ENCODE data around the gene HLA-B.

Gene HLA-B

GRCh38 chr6:31350196-31351032 is 6.6 kb downstream of the HLA-B start:
- H3K9me3 ChIP-seq (ENCODE audit: control insufficient read depth, low read depth, low read length), result no peaks in the 10 kb centered on the region
- H3K36me3 ChIP-seq (ENCODE audit: control insufficient read depth, low read depth, low read length), result peaks cover 4% of the 10 kb centered on the region
- H3K27ac ChIP-seq (ENCODE audit: low read length), result no peak overlapping the region
- no peak overlapping the region for H3K9ac ChIP-seq (ENCODE audit: low read length)
- no peak overlapping the region for H3K4me3 ChIP-seq (ENCODE audit: low read length)
- peaks cover 4% of the 10 kb centered on the region for H3K4me1 ChIP-seq (ENCODE audit: control insufficient read depth, low read depth, low read length)
- H3K27me3 ChIP-seq (ENCODE audit: control insufficient read depth, insufficient read depth, low read length), result peaks cover 13% of the 10 kb centered on the region

DNA sequence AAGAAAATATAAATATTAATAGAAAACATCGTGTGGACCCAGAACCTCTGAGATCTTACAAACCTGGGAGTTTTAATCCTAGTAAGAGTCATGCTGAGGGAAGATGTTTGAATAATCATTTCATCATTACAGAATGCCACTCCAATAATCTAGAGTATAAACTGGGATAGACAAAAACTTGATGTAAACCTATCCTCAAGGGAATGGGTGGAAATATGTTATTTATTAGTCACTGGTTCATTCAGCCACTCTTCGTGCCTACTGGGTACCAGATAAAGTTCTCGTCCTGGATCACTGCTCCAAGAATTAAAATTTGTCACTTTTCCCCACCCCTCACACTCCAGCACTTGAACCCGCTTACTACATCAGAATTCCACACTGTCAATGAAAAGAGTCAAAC is 7.7 kb downstream of the HLA-B start:
- H3K9me3 ChIP-seq (ENCODE audit: control insufficient read depth, low read depth, low read length), result no peaks in the 10 kb centered on the region
- H3K27me3 ChIP-seq (ENCODE audit: control insufficient read depth, insufficient read depth, low read length), result peaks cover 3% of the 10 kb centered on the region
- no peak overlapping the region for H3K27ac ChIP-seq (ENCODE audit: low read length)
- peaks cover 4% of the 10 kb centered on the region for H3K4me1 ChIP-seq (ENCODE audit: control insufficient read depth, low read depth, low read length)
- H3K36me3 ChIP-seq (ENCODE audit: control insufficient read depth, low read depth, low read length), result peaks cover 4% of the 10 kb centered on the region
- no peak overlapping the region for H3K9ac ChIP-seq (ENCODE audit: low read length)
- H3K4me3 ChIP-seq (ENCODE audit: low read length), result no peak overlapping the region

- H3K27ac ChIP-seq (ENCODE audit: low read length), result no peak overlapping the region
- no peaks in the 10 kb centered on the region for H3K27me3 ChIP-seq (ENCODE audit: control insufficient read depth, insufficient read depth, low read length)
- H3K36me3 ChIP-seq (ENCODE audit: control insufficient read depth, low read depth, low read length), result no peaks in the 10 kb centered on the region
- H3K9ac ChIP-seq (ENCODE audit: low read length), result no peak overlapping the region
- no peaks in the 10 kb centered on the region for H3K9me3 ChIP-seq (ENCODE audit: control insufficient read depth, low read depth, low read length)
- peaks cover 4% of the 10 kb centered on the region for H3K4me1 ChIP-seq (ENCODE audit: control insufficient read depth, low read depth, low read length)
- H3K4me3 ChIP-seq (ENCODE audit: low read length), result no peak overlapping the region
These were observed 11.8 kb downstream of the HLA-B start for GRCh38 chr6:31345026-31345730.

DNA sequence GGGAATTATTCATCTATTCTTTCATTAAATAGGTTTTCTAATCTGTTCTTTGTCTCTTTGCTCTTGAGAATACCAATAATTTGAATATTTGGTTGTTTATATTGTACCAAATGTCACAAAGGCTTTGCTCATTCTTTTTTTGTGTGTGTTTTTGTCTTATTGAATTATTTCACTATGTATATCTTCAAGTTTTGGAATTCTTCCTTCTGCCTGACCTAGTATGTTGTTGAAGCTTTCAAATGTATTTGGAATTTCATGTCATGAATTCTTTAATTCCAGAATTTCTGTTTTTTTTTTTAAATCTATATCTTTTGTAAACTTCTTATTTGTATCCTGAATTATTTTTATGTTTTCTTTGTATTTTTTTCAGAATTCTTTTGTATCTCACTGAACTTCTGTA is 16.8 kb downstream of the HLA-B start:
- no peak overlapping the region for H3K27ac ChIP-seq (ENCODE audit: low read length)
- H3K4me1 ChIP-seq (ENCODE audit: control insufficient read depth, low read depth, low read length), result no peaks in the 10 kb centered on the region
- H3K4me3 ChIP-seq (ENCODE audit: low read length), result no peak overlapping the region
- no peaks in the 10 kb centered on the region for H3K9me3 ChIP-seq (ENCODE audit: control insufficient read depth, low read depth, low read length)
- H3K36me3 ChIP-seq (ENCODE audit: control insufficient read depth, low read depth, low read length), result no peaks in the 10 kb centered on the region
- H3K27me3 ChIP-seq (ENCODE audit: control insufficient read depth, insufficient read depth, low read length), result no peaks in the 10 kb centered on the region
- no peak overlapping the region for H3K9ac ChIP-seq (ENCODE audit: low read length)

GRCh38 chr6:31339210-31339609 is 17.8 kb downstream of the HLA-B start:
- Histone ChIP-seq H3K27me3 (ENCODE audit: control insufficient read depth, insufficient read depth, low read length) (no peaks in the 10 kb centered on the region), H3K36me3 (ENCODE audit: control insufficient read depth, low read depth, low read length) (no peaks in the 10 kb centered on the region), H3K9ac (ENCODE audit: low read length) (no peak overlapping the region), H3K9me3 (ENCODE audit: control insufficient read depth, low read depth, low read length) (no peaks in the 10 kb centered on the region), H3K4me3 (ENCODE audit: low read length) (no peak overlapping the region), H3K27ac (ENCODE audit: low read length) (no peak overlapping the region), H3K4me1 (ENCODE audit: control insufficient read depth, low read depth, low read length) (no peaks in the 10 kb centered on the region)

DNA sequence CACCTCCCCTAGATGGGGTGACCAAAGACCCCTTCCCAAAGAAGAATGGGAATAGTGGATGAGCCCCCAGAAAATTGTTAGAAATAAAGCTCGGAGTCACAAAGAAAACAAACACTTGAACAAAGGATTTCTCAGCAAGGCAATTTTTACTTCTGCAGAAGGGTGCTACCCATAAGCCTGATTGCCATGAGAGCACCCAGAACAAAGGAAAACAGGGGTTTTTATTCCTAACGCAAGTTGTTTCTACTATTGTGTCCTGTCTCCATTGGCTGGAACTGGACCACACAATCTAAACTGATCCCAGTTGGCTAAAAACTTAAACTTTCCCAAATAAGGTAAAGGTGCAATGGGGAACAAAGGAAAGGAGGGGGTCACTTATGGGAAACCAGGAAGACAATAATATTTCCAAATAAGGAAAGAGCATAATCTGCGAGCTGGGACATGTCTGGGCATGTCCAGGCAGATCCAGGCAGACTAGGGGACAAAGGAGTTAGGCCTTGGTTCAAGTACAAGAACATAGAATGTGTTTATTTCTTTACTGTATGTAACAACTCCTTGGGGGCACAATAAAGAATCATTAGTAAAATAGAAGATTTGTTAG is 20.0 kb downstream of the HLA-B start:
- no peak overlapping the region for H3K9ac ChIP-seq (ENCODE audit: low read length)
- no peak overlapping the region for H3K4me3 ChIP-seq (ENCODE audit: low read length)
- no peaks in the 10 kb centered on the region for H3K4me1 ChIP-seq (ENCODE audit: control insufficient read depth, low read depth, low read length)
- no peaks in the 10 kb centered on the region for H3K36me3 ChIP-seq (ENCODE audit: control insufficient read depth, low read depth, low read length)
- H3K27me3 ChIP-seq (ENCODE audit: control insufficient read depth, insufficient read depth, low read length), result no peaks in the 10 kb centered on the region
- H3K27ac ChIP-seq (ENCODE audit: low read length), result no peak overlapping the region
- H3K9me3 ChIP-seq (ENCODE audit: control insufficient read depth, low read depth, low read length), result no peaks in the 10 kb centered on the region

GRCh38 chr6:31332637-31333602 is 24.1 kb downstream of the HLA-B start:
- no peaks in the 10 kb centered on the region for H3K27me3 ChIP-seq (ENCODE audit: control insufficient read depth, insufficient read depth, low read length)
- no peaks in the 10 kb centered on the region for H3K36me3 ChIP-seq (ENCODE audit: control insufficient read depth, low read depth, low read length)
- H3K4me1 ChIP-seq (ENCODE audit: control insufficient read depth, low read depth, low read length), result no peaks in the 10 kb centered on the region
- peaks cover 6% of the 10 kb centered on the region for H3K9me3 ChIP-seq (ENCODE audit: control insufficient read depth, low read depth, low read length)
- H3K4me3 ChIP-seq (ENCODE audit: low read length), result no peak overlapping the region
- H3K27ac ChIP-seq (ENCODE audit: low read length), result no peak overlapping the region
- no peak overlapping the region for H3K9ac ChIP-seq (ENCODE audit: low read length)

- no peak overlapping the region for H3K9ac ChIP-seq (ENCODE audit: low read length)
- H3K9me3 ChIP-seq (ENCODE audit: control insufficient read depth, low read depth, low read length), result peaks cover 10% of the 10 kb centered on the region
- H3K4me3 ChIP-seq (ENCODE audit: low read length), result no peak overlapping the region
- no peak overlapping the region for H3K27ac ChIP-seq (ENCODE audit: low read length)
- H3K4me1 ChIP-seq (ENCODE audit: control insufficient read depth, low read depth, low read length), result no peaks in the 10 kb centered on the region
- no peaks in the 10 kb centered on the region for H3K36me3 ChIP-seq (ENCODE audit: control insufficient read depth, low read depth, low read length)
- H3K27me3 ChIP-seq (ENCODE audit: control insufficient read depth, insufficient read depth, low read length), result no peaks in the 10 kb centered on the region
These were observed 28.5 kb downstream of the HLA-B start for GRCh38 chr6:31328355-31328960.

DNA sequence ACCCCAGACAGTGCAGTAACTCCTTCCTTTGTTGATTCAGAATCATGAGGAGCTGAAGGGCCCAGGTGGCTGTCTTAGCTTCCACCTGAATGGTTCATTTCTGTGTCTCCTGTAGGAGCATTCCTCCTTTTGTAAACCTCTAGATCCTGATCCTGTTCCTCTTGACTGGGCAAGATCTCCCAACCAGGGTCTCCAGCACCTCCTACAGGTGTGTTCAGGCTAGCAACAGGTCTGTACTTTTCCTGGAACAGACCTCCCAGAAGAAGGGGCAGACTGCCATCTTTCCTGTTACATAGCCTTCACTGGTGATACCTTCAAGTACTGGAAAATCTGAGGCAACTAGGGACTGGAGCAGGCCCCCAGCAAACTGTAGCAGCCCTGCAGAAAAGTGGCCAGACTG is 35.2 kb downstream of the HLA-B start:
- Histone ChIP-seq H3K4me1 (ENCODE audit: control insufficient read depth, low read depth, low read length) (no peaks in the 10 kb centered on the region), H3K9ac (ENCODE audit: low read length) (no peak overlapping the region), H3K36me3 (ENCODE audit: control insufficient read depth, low read depth, low read length) (no peaks in the 10 kb centered on the region), H3K27ac (ENCODE audit: low read length) (no peak overlapping the region), H3K9me3 (ENCODE audit: control insufficient read depth, low read depth, low read length) (no peaks in the 10 kb centered on the region), H3K27me3 (ENCODE audit: control insufficient read depth, insufficient read depth, low read length) (no peaks in the 10 kb centered on the region), H3K4me3 (ENCODE audit: low read length) (no peak overlapping the region)

- Histone ChIP-seq H3K27ac (ENCODE audit: low read length) (no peak overlapping the region), H3K36me3 (ENCODE audit: control insufficient read depth, low read depth, low read length) (no peaks in the 10 kb centered on the region), H3K4me1 (ENCODE audit: control insufficient read depth, low read depth, low read length) (no peaks in the 10 kb centered on the region), H3K9ac (ENCODE audit: low read length) (no peak overlapping the region), H3K9me3 (ENCODE audit: control insufficient read depth, low read depth, low read length) (no peaks in the 10 kb centered on the region), H3K4me3 (ENCODE audit: low read length) (no peak overlapping the region), H3K27me3 (ENCODE audit: control insufficient read depth, insufficient read depth, low read length) (no peaks in the 10 kb centered on the region)
These were observed 35.8 kb downstream of the HLA-B start for GRCh38 chr6:31321005-31321707.

All from iPS-18a (cell line).